A673 (cell line): ENCODE results near the gene PCDHA12.

ENCODE experiments used
- CTCF ChIP-seq: fragments of 300-800, 200-600 bp; sonication (generic); conservative IDR thresholded peaks from 2 replicates; pipeline ENCODE4 v1.5.1; 2017; ENCODE audit warnings: low read depth, mild to moderate bottlenecking, antibody characterized with exemption, low read length, moderate library complexity, mixed read lengths
- EZH2 ChIP-seq: fragments of 200-600 bp; sonication (generic); IDR thresholded peaks from 2 replicates; pipeline ENCODE4 v1.6.1; 2017; ENCODE audit warnings: borderline replicate concordance, low read depth, mild to moderate bottlenecking, mixed read lengths, antibody characterized with exemption, low read length; ENCODE audit not compliant: poor library complexity, severe bottlenecking

- TF ChIP-seq CTCF: no peak
- no peak for TF ChIP-seq EZH2
These were observed 12.4 kb upstream of the PCDHA12 start for GRCh38 chr5:140862441-140863295.
